Measurements from ENCODE around the gene MGAT4A. TPM values are rescaled to one million over a fixed set of nuclear protein-coding genes. Genes with fewer than 3 reads are reported as not detected.
A peak's percentile ranks its signal among the peaks of the same experiment; 100 is the strongest.
"Not testable (repeated sequence)": the region's sequence is repeated elsewhere in the genome, so short reads cannot be mapped to it uniquely, and the experiment has no call there.

MGAT4A gene
- total RNA-seq, 1 experiment from 2014 or later: 23.0 TPM

DNA sequence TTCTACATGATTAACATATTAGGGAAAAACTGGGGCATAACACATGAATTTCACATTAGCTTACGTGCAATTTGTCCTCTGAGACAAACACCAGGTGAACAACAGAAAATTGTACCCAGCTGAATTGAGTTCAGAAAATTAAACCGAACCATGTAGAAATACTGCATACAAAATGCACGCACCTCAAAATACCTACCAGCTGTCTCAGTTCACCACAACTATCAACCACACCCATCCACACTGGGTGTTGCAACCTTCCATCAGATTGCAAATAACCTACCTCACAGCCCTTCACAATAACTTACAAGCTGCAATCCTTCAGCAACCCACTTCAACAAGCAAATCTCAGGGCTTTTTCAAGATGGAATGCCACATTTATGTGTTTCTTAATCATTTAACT, 66.6 kb downstream of the MGAT4A start:
- H3K27ac Mint-ChIP-seq (ENCODE audit: unreplicated experiment): no peak overlapping the region

DNA sequence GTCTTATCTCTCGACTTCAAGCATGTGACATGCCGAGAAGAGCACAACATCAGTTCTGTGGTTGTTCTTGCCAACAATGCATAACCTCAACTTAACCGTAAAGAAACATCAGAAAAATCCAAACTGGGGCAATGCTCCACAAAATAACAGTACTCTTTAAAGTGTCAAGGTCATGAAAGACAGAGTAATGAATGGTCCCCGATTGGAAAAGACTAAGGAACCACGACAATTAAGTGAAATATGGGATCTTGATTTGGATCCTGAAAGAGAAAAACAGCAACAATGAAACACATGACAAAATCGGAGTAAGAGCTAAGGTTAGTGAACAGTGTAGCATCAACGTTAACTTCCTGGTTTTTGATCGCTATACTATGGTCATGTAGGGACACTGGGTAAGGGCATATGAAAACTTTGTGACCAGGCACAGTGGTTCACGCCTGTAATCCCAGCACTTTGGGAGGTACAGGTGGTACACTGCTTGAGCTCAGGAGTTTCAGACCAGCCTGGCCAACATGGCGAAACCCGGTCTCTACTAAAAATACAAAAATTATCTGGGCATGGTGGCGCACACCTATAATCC, 67.3 kb downstream of the MGAT4A start:
- Mint-ChIP-seq H3K4me3 (ENCODE audit: low read depth, unreplicated experiment) (no peak overlapping the region), H3K9me3 (ENCODE audit: low read depth, unreplicated experiment) (peaks cover 13% of the 10 kb centered on the region), H3K27ac (ENCODE audit: unreplicated experiment) (no peak overlapping the region), H3K4me1 (ENCODE audit: low read depth, unreplicated experiment) (no peaks in the 10 kb centered on the region), H3K27me3 (ENCODE audit: unreplicated experiment) (no peaks in the 10 kb centered on the region), H3K36me3 (ENCODE audit: insufficient read depth, unreplicated experiment) (no peaks in the 10 kb centered on the region)
- no peak for DNase-seq
- CTCF ChIA-PET: interaction anchor here (0.9 kb wide), 1 partner anchor 9 kb away, joined by 9 read pairs; no protein-coding TSS in a partner anchor
- intact Hi-C loops (cut with micrococcal nuclease; ENCODE audit: unreplicated experiment): loop anchor here (5.0 kb wide), 1 partner anchor 64 kb away; no protein-coding TSS in a partner anchor
- no TSS peak for BruUV-seq (replicated peaks)
- TF ChIP-seq, protein P1, sequence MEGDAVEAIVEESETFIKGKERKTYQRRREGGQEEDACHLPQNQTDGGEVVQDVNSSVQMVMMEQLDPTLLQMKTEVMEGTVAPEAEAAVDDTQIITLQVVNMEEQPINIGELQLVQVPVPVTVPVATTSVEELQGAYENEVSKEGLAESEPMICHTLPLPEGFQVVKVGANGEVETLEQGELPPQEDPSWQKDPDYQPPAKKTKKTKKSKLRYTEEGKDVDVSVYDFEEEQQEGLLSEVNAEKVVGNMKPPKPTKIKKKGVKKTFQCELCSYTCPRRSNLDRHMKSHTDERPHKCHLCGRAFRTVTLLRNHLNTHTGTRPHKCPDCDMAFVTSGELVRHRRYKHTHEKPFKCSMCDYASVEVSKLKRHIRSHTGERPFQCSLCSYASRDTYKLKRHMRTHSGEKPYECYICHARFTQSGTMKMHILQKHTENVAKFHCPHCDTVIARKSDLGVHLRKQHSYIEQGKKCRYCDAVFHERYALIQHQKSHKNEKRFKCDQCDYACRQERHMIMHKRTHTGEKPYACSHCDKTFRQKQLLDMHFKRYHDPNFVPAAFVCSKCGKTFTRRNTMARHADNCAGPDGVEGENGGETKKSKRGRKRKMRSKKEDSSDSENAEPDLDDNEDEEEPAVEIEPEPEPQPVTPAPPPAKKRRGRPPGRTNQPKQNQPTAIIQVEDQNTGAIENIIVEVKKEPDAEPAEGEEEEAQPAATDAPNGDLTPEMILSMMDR (IDR thresholded peaks at IDR 0.05; ENCODE audit: unreplicated experiment): no peak

More for the DNA sequence above, 66.6 kb downstream of the MGAT4A start:
- TF ChIP-seq, protein P1 (IDR thresholded peaks at IDR 0.05; ENCODE audit: unreplicated experiment): no peak
- CTCF ChIA-PET: interaction anchor here (0.9 kb wide), 1 partner anchor 8 kb away, joined by 9 read pairs; no protein-coding TSS in a partner anchor
- intact Hi-C loops (cut with micrococcal nuclease; ENCODE audit: unreplicated experiment): loop anchor here (5.0 kb wide), 1 partner anchor 63 kb away; no protein-coding TSS in a partner anchor
- no TSS peak for BruUV-seq (replicated peaks)
- Mint-ChIP-seq H3K4me3 (ENCODE audit: low read depth, unreplicated experiment) (no peak overlapping the region), H3K27me3 (ENCODE audit: unreplicated experiment) (no peaks in the 10 kb centered on the region), H3K36me3 (ENCODE audit: insufficient read depth, unreplicated experiment) (no peaks in the 10 kb centered on the region), H3K9me3 (ENCODE audit: low read depth, unreplicated experiment) (peaks cover 13% of the 10 kb centered on the region), H3K4me1 (ENCODE audit: low read depth, unreplicated experiment) (no peaks in the 10 kb centered on the region)
- peak; percentile 36 for DNase-seq

DNA sequence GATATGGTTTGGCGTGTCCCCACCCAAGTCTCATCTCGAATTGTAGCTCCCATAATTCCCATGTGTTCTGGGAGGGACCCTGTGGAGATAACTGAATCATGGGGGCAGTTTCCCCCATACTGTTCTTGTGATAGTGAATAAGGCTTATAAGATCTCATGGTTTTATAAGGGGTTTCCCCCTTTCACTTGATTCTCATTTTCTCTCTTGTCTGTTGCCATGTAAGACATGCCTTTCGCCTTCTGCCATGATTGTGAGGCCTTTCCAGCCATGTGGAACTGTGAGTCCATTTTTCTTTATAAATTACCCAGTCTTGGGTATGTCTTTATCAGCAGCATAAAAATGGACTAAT, 71.5 kb downstream of the MGAT4A start:
- DNase-seq; CTCF ChIA-PET; H3K9me3 Mint-ChIP-seq (ENCODE audit: low read depth, unreplicated experiment); H3K4me1 Mint-ChIP-seq (ENCODE audit: low read depth, unreplicated experiment); H3K4me3 Mint-ChIP-seq (ENCODE audit: low read depth, unreplicated experiment); BruUV-seq (replicated peaks); H3K27me3 Mint-ChIP-seq (ENCODE audit: unreplicated experiment); H3K36me3 Mint-ChIP-seq (ENCODE audit: insufficient read depth, unreplicated experiment); intact Hi-C loops (cut with micrococcal nuclease; ENCODE audit: unreplicated experiment); H3K27ac Mint-ChIP-seq (ENCODE audit: unreplicated experiment): not testable (repeated sequence)

DNA sequence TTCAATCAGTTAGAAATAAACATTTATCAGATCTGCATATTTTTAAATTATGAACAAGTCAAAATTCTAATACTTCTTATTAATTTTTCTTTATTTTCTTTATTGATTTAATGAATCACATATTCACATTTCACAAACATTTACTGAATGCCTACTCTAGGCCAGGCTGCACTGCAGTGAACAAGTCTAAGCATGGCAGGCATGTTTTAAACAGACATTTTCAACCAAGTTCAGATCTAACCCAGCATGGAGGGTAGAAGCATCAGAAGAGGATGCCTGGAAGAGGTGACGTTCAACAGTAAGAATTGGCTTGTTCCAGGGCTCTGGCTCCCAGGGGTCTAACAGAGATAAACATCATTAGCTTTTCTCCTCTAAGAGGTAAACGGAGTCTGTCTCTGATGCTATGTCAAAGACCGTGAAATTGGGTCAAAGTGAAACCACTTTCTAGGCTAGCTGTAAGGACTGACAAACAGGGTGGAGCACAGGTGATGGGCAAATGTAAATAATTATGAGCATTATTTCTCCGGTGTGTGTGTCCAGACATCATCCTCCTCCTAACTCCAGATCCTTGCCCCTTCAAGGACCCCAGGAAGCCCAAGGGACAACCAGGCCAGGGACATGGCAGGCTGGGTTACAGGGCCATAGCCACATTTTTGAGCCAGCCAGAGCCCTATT, 72.0 kb downstream of the MGAT4A start:
- DNase-seq: no peak
- intact Hi-C loops (cut with micrococcal nuclease; ENCODE audit: unreplicated experiment): no loop called here
- no TSS peak for BruUV-seq (replicated peaks)
- no peak overlapping the region for H3K27ac Mint-ChIP-seq (ENCODE audit: unreplicated experiment)
- no peaks in the 10 kb centered on the region for H3K27me3 Mint-ChIP-seq (ENCODE audit: unreplicated experiment)
- no peaks in the 10 kb centered on the region for H3K36me3 Mint-ChIP-seq (ENCODE audit: insufficient read depth, unreplicated experiment)
- H3K9me3 Mint-ChIP-seq (ENCODE audit: low read depth, unreplicated experiment): peaks cover 8% of the 10 kb centered on the region
- no peak overlapping the region for H3K4me3 Mint-ChIP-seq (ENCODE audit: low read depth, unreplicated experiment)
- TF ChIP-seq, protein P1 (IDR thresholded peaks at IDR 0.05; ENCODE audit: unreplicated experiment): no peak
- H3K4me1 Mint-ChIP-seq (ENCODE audit: low read depth, unreplicated experiment): no peaks in the 10 kb centered on the region
- CTCF ChIA-PET: no interaction called here

DNA sequence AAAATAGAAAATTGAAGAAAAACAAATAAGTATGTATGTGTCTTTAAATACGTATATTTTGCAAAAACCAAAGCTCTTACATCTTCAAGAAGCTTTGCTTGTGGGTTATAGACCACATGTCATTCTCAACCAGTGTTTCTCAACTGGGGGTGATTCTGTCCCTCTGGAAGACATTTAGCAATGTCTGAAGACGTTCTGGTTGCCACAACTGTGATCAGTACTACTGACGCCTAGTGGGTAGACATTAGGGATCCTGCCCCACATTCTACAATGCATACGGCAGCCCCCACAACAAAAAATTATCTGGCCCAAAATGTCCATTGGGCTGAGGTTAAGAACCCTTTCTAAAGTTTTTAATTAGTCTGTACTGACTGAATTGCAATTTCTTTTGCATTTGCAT, 74.1 kb downstream of the MGAT4A start:
- H3K4me1 Mint-ChIP-seq (ENCODE audit: low read depth, unreplicated experiment): no peaks in the 10 kb centered on the region
- no peak overlapping the region for H3K4me3 Mint-ChIP-seq (ENCODE audit: low read depth, unreplicated experiment)

More for the DNA sequence above, 74.1 kb downstream of the MGAT4A start:
- TF ChIP-seq, protein P1 (IDR thresholded peaks at IDR 0.05; ENCODE audit: unreplicated experiment): no peak
- no peaks in the 10 kb centered on the region for H3K27me3 Mint-ChIP-seq (ENCODE audit: unreplicated experiment)
- BruUV-seq (replicated peaks): no TSS peak
- no peak overlapping the region for H3K27ac Mint-ChIP-seq (ENCODE audit: unreplicated experiment)
- CTCF ChIA-PET: no interaction called here
- peaks cover 8% of the 10 kb centered on the region for H3K9me3 Mint-ChIP-seq (ENCODE audit: low read depth, unreplicated experiment)
- H3K36me3 Mint-ChIP-seq (ENCODE audit: insufficient read depth, unreplicated experiment): no peaks in the 10 kb centered on the region
- DNase-seq: no peak
- intact Hi-C loops (cut with micrococcal nuclease; ENCODE audit: unreplicated experiment): no loop called here

All from Calu3 (cell line).